ENCODE results near the gene H2BK1.

H2BK1 gene

GRCh38 chr7:151174246-151175046, 35.8 kb downstream of the H2BK1 start:
- no peak overlapping the region for H2AK5ac ChIP-seq (ENCODE audit: low read length)
- H2BK15ac ChIP-seq (replicated peaks; ENCODE audit: low read depth) = no peak overlapping the region
- no CpG with 5 or more reads among the region's 77 CpGs for WGBS (ENCODE audit: extremely low coverage, insufficient coverage, low lambda C conversion rate)
- H4K8ac ChIP-seq (ENCODE audit: low read depth, low read length) = no peak overlapping the region
- H3K79me1 ChIP-seq (ENCODE audit: low read length) = no peaks in the 10 kb centered on the region
- H2BK120ac ChIP-seq (ENCODE audit: low read depth, low read length) = no peak overlapping the region
- DNase-seq = peak; percentile 68
- H3K4me3 ChIP-seq (ENCODE audit: low read length) = no peak overlapping the region
- no peak overlapping the region for H2BK5ac ChIP-seq (ENCODE audit: low read length)
- no peak overlapping the region for H4K5ac ChIP-seq (ENCODE audit: low read length)
- no peaks in the 10 kb centered on the region for H3K79me2 ChIP-seq (ENCODE audit: control insufficient read depth, insufficient read depth, low read length)
- no peak overlapping the region for H3K27ac ChIP-seq (ENCODE audit: low read depth, low read length)
- no peak overlapping the region for H3K4me2 ChIP-seq (ENCODE audit: low read length)
- H3K27me3 ChIP-seq (ENCODE audit: insufficient read depth, low read length, poor library complexity) = peaks cover 13% of the 10 kb centered on the region
- no peaks in the 10 kb centered on the region for H3K4me1 ChIP-seq (ENCODE audit: control insufficient read depth, low read depth, low read length)
- H3K18ac ChIP-seq (ENCODE audit: low read length) = no peak overlapping the region
- no peak overlapping the region for H3K23ac ChIP-seq (ENCODE audit: low read length)
- no peaks in the 10 kb centered on the region for H3K36me3 ChIP-seq (ENCODE audit: control insufficient read depth, insufficient read depth, low read length)
- H3K4ac ChIP-seq (ENCODE audit: low read depth, low read length) = no peak overlapping the region
- H3K9ac ChIP-seq (ENCODE audit: low read length) = no peak overlapping the region
- no peak overlapping the region for H3K56ac ChIP-seq (ENCODE audit: low read length)

- H3K4me1 ChIP-seq (ENCODE audit: control insufficient read depth, low read depth, low read length) = peaks cover 6% of the 10 kb centered on the region
- DNase-seq = no peak
- H3K9ac ChIP-seq (ENCODE audit: low read length) = no peak overlapping the region
- H3K4ac ChIP-seq (ENCODE audit: low read depth, low read length) = no peak overlapping the region
- H3K18ac ChIP-seq (ENCODE audit: low read length) = no peak overlapping the region
- H3K56ac ChIP-seq (ENCODE audit: low read length) = no peak overlapping the region
- no peak overlapping the region for H2BK15ac ChIP-seq (replicated peaks; ENCODE audit: low read depth)
- no peak overlapping the region for H3K4me3 ChIP-seq (ENCODE audit: low read length)
- H3K79me1 ChIP-seq (ENCODE audit: low read length) = no peaks in the 10 kb centered on the region
- no CpG with 5 or more reads among the region's 43 CpGs for WGBS (ENCODE audit: extremely low coverage, insufficient coverage, low lambda C conversion rate)
- no peak overlapping the region for H2AK5ac ChIP-seq (ENCODE audit: low read length)
- H3K27ac ChIP-seq (ENCODE audit: low read depth, low read length) = no peak overlapping the region
- peaks cover 18% of the 10 kb centered on the region for H3K27me3 ChIP-seq (ENCODE audit: insufficient read depth, low read length, poor library complexity)
- H3K79me2 ChIP-seq (ENCODE audit: control insufficient read depth, insufficient read depth, low read length) = no peaks in the 10 kb centered on the region
- H4K8ac ChIP-seq (ENCODE audit: low read depth, low read length) = no peak overlapping the region
- no peak overlapping the region for H3K23ac ChIP-seq (ENCODE audit: low read length)
- H3K36me3 ChIP-seq (ENCODE audit: control insufficient read depth, insufficient read depth, low read length) = no peaks in the 10 kb centered on the region
- H2BK120ac ChIP-seq (ENCODE audit: low read depth, low read length) = no peak overlapping the region
- H2BK5ac ChIP-seq (ENCODE audit: low read length) = no peak overlapping the region
- H3K4me2 ChIP-seq (ENCODE audit: low read length) = no peak overlapping the region
- no peak overlapping the region for H4K5ac ChIP-seq (ENCODE audit: low read length)
Measured at GRCh38 chr7:151173386-151174245, 36.7 kb downstream of the H2BK1 start.

GRCh38 chr7:151172273-151173141, 37.8 kb downstream of the H2BK1 start:
- Histone ChIP-seq H4K5ac (ENCODE audit: low read length) (no peak overlapping the region), H3K27me3 (ENCODE audit: insufficient read depth, low read length, poor library complexity) (peaks cover 21% of the 10 kb centered on the region), H4K8ac (ENCODE audit: low read depth, low read length) (no peak overlapping the region), H3K4me2 (ENCODE audit: low read length) (no peak overlapping the region), H3K79me1 (ENCODE audit: low read length) (no peaks in the 10 kb centered on the region), H3K18ac (ENCODE audit: low read length) (no peak overlapping the region), H3K79me2 (ENCODE audit: control insufficient read depth, insufficient read depth, low read length) (no peaks in the 10 kb centered on the region), H2BK15ac (replicated peaks; ENCODE audit: low read depth) (no peak overlapping the region), H3K27ac (ENCODE audit: low read depth, low read length) (no peak overlapping the region), H3K56ac (ENCODE audit: low read length) (no peak overlapping the region), H3K23ac (ENCODE audit: low read length) (no peak overlapping the region), H3K4me1 (ENCODE audit: control insufficient read depth, low read depth, low read length) (peaks cover 6% of the 10 kb centered on the region), H3K4ac (ENCODE audit: low read depth, low read length) (no peak overlapping the region), H2BK5ac (ENCODE audit: low read length) (no peak overlapping the region), H2BK120ac (ENCODE audit: low read depth, low read length) (no peak overlapping the region), H3K36me3 (ENCODE audit: control insufficient read depth, insufficient read depth, low read length) (no peaks in the 10 kb centered on the region), H3K4me3 (ENCODE audit: low read length) (no peak overlapping the region), H2AK5ac (ENCODE audit: low read length) (no peak overlapping the region), H3K9ac (ENCODE audit: low read length) (no peak overlapping the region)
- no CpG with 5 or more reads among the region's 42 CpGs for WGBS (ENCODE audit: extremely low coverage, insufficient coverage, low lambda C conversion rate)
- peak; percentile 76 for DNase-seq

- H2AK5ac ChIP-seq (ENCODE audit: low read length) = no peak overlapping the region
- no peak overlapping the region for H2BK15ac ChIP-seq (replicated peaks; ENCODE audit: low read depth)
Measured at GRCh38 chr7:151168787-151169162, 41.5 kb downstream of the H2BK1 start.

GRCh38 chr7:151168003-151168786, 42.1 kb downstream of the H2BK1 start:
- no peak overlapping the region for H4K8ac ChIP-seq (ENCODE audit: low read depth, low read length)
- no peak overlapping the region for H3K4me3 ChIP-seq (ENCODE audit: low read length)
- H3K23ac ChIP-seq (ENCODE audit: low read length) = no peak overlapping the region
- H4K5ac ChIP-seq (ENCODE audit: low read length) = no peak overlapping the region
- H2BK120ac ChIP-seq (ENCODE audit: low read depth, low read length) = no peak overlapping the region
- H3K4me2 ChIP-seq (ENCODE audit: low read length) = peak overlapping the region; percentile 53
- H3K27ac ChIP-seq (ENCODE audit: low read depth, low read length) = no peak overlapping the region
- no peak overlapping the region for H2BK5ac ChIP-seq (ENCODE audit: low read length)
- H2BK15ac ChIP-seq (replicated peaks; ENCODE audit: low read depth) = no peak overlapping the region
- H3K56ac ChIP-seq (ENCODE audit: low read length) = peak overlapping the region; percentile 54
- peak; percentile 60 for DNase-seq
- H3K27me3 ChIP-seq (ENCODE audit: insufficient read depth, low read length, poor library complexity) = peaks cover 48% of the 10 kb centered on the region
- no peaks in the 10 kb centered on the region for H3K36me3 ChIP-seq (ENCODE audit: control insufficient read depth, insufficient read depth, low read length)
- no peak overlapping the region for H3K4ac ChIP-seq (ENCODE audit: low read depth, low read length)
- H3K9ac ChIP-seq (ENCODE audit: low read length) = peak overlapping the region; percentile 44
- H3K4me1 ChIP-seq (ENCODE audit: control insufficient read depth, low read depth, low read length) = peaks cover 6% of the 10 kb centered on the region
- no peaks in the 10 kb centered on the region for H3K79me2 ChIP-seq (ENCODE audit: control insufficient read depth, insufficient read depth, low read length)
- H2AK5ac ChIP-seq (ENCODE audit: low read length) = no peak overlapping the region
- peak overlapping the region; percentile 24 for H3K18ac ChIP-seq (ENCODE audit: low read length)
- H3K79me1 ChIP-seq (ENCODE audit: low read length) = no peaks in the 10 kb centered on the region
- WGBS (ENCODE audit: extremely low coverage, insufficient coverage, low lambda C conversion rate) = 100% methylated on average over 2 of the region's 52 CpGs

More at GRCh38 chr7:151168787-151169162, 41.5 kb downstream of the H2BK1 start:
- WGBS (ENCODE audit: extremely low coverage, insufficient coverage, low lambda C conversion rate) = no CpG with 5 or more reads among the region's 10 CpGs
- Histone ChIP-seq H3K56ac (ENCODE audit: low read length) (no peak overlapping the region), H4K8ac (ENCODE audit: low read depth, low read length) (no peak overlapping the region), H3K4me3 (ENCODE audit: low read length) (no peak overlapping the region), H3K27me3 (ENCODE audit: insufficient read depth, low read length, poor library complexity) (peaks cover 49% of the 10 kb centered on the region), H3K18ac (ENCODE audit: low read length) (no peak overlapping the region), H3K27ac (ENCODE audit: low read depth, low read length) (no peak overlapping the region), H3K36me3 (ENCODE audit: control insufficient read depth, insufficient read depth, low read length) (no peaks in the 10 kb centered on the region), H4K5ac (ENCODE audit: low read length) (no peak overlapping the region), H3K9ac (ENCODE audit: low read length) (no peak overlapping the region), H3K4me2 (ENCODE audit: low read length) (no peak overlapping the region), H2BK120ac (ENCODE audit: low read depth, low read length) (no peak overlapping the region), H3K4me1 (ENCODE audit: control insufficient read depth, low read depth, low read length) (peaks cover 6% of the 10 kb centered on the region), H3K23ac (ENCODE audit: low read length) (no peak overlapping the region), H3K79me1 (ENCODE audit: low read length) (no peaks in the 10 kb centered on the region), H3K4ac (ENCODE audit: low read depth, low read length) (no peak overlapping the region), H2BK5ac (ENCODE audit: low read length) (no peak overlapping the region), H3K79me2 (ENCODE audit: control insufficient read depth, insufficient read depth, low read length) (no peaks in the 10 kb centered on the region)
- DNase-seq = no peak
